IPS-18c (cell line): Measurements from ENCODE around the gene ARX.
A peak's percentile ranks its signal among the peaks of the same experiment; 100 is the strongest.

Experiments
- H3K4me3 ChIP-seq: 2 replicates; pipeline ENCODE4 v1.7.0; 2013; ENCODE audit warnings: low read depth, mild to moderate bottlenecking, low read length, moderate library complexity; ENCODE audit not compliant: insufficient read depth
- H3K9me3 ChIP-seq: one replicate; pipeline ENCODE4 v1.6.1; 2013; ENCODE audit warnings: mild to moderate bottlenecking, low read length, moderate library complexity; ENCODE audit not compliant: control insufficient read depth, insufficient read depth

The ARX gene

DNA sequence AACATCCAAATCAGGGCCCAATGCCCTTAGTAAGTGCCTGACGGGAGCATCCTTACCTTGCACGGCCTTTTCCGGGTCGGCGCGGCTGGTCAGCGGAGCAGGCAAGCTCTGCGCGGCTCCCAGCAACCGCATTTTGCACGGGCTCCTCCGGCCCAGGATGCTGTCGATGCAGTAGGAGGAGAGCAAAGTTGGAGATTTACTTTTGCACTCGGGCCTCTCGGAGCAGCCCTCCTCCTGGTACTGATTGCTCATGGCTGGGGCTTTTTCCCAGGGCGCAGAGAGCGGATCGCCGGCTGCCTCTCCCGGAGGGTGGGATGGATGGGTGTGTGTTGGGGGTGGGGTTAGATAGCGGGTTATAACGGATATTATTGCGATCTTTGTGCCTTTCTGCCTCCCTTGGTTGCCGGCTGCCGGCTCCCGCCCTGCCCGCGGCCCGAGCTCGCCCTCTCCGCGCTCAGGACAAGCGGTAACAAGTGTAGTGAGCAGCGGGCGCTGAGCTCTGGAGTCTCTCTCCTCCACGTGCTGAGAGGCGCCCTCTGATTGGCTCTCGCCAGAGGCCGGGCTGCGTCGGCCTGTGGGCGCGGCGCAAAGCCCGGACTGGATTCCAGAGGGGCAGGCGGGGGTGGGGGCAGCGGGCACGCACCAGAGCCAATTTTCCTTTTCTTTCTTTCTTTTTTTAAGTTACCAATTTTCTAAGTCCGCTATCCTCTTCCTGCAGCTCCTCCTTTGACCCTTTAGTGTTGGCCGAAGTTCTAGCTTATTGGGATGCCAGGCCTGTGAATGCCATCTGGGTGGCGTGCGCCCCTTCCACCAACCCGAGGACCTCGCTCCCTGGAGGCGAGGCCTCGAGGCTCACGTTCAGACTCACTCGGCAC, at the start of gene ARX:
Gene ARX, minus strand, starts transcription at position 480 of the 875 bp plus-strand sequence. Its CDS starts 228 bp downstream, at position 252.
- H3K9me3 ChIP-seq: no peaks in the 10 kb centered on the region

DNA sequence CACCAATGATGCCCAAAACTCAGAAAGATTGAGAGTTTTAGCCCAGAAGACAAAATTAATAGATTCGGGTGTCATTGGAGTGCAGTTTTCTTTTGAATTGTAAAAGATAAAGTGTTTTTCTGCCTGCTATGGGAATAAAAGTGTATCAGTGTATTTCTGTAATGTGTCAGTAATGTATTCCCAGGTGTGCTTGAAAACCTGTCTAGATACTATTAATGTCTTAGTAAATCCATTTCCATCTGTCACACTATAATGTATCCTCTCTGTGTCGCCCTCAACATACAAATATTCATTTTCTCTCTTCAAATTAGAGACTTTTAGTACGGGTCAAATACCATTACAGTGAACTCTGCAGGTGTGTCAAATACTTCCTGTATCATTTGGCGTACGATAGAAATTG, 43.5 kb upstream of the ARX start:
- Histone ChIP-seq H3K4me3 (no peak overlapping the region), H3K9me3 (no peaks in the 10 kb centered on the region)

More for the DNA sequence above, at the start of gene ARX:
- H3K4me3 ChIP-seq: peak within 1 kb of the TSS; percentile 38

DNA sequence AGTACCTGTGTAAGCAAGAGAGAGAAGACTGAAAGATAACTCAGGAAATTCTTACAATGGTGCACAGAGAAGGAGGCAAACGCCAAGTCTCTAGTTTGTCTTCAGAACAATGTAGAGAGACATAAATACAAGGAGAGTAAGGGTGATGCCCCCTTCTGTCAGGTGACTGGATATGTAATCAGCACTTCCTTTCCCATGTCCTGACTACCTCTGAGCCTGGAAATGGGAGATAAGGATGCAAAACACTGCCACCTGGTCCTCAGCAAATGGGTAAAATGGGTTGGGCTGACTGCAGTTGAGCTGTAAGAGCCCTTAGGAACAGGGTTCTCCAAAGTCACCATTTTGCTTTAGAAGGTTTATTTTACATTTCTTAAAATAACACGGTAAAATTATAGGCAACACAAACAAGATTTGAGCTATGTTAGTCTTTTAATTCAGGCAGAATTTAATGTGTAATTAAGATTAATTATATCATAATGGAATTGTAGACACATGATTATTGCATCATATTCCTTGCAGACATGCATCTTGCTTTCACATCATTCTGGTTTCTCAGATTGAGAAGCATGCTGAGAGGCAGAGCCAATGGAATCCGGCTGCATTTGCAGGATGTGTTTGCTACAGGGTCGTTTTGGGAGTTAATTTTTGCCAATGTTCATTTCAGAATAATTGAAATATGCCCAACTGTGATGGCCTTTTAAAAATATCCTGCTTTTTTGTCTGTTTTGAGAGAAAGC, 37.2 kb upstream of the ARX start:
- H3K4me3 ChIP-seq: no peak overlapping the region
- H3K9me3 ChIP-seq: no peaks in the 10 kb centered on the region

DNA sequence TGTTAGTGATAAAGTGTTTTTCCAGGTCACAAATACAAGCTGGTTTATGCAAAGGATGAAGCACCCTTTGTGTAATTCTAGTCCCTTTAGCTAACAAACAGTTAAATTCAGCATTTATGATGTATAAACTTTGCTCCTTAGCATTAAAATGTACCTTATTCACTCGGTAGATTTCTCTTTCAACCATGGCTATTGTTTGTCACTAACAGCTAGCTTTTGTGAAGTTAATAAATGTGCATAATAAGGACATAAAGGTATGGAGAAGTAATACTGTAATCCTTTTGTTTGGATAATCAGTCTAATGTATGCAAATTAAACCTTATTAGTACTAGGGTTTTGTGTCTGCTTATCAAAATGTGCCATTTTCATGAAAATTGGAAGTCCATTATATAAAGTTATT, 34.2 kb upstream of the ARX start:
- Histone ChIP-seq H3K9me3 (no peaks in the 10 kb centered on the region), H3K4me3 (no peak overlapping the region)

DNA sequence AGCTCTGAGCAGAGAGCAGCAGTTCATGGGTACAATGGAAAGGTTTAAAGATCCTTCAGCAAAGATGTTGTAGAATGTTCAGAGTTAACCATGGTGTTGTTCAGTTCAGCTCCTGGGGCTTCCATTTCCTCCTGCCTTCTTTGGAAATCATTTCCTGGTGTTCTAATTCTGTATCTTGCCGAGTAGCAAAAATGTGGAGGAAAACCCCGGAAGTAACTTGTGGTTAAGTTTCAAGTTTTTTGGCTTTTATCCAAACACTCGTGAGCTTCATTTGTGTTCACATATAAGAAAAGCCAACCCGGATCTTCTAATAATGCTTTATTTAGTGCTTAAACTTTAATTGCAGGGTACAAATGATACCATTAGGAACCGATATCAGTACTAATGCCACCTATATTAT, 33.6 kb upstream of the ARX start:
- Histone ChIP-seq H3K9me3 (no peaks in the 10 kb centered on the region), H3K4me3 (no peak overlapping the region)

DNA sequence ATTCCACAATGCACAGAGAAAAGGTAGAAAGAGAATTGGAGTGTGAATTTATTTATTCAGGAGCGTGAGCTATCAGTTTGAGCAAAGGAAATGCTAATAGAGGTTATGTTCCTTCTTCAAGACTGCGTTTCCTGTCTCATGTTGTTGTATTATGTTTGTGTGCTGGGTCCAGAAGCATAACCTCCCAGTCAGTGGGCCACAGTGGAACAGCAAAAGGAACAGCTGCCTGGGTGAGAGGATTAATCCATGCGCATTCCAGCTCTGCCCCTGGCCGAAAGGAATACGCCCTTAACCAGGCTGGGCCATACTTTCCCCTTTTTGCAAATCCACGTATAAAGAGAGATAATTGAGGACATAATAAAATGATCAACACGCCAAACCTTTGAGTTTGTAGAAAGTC, 32.4 kb upstream of the ARX start:
- Histone ChIP-seq H3K9me3 (no peaks in the 10 kb centered on the region), H3K4me3 (no peak overlapping the region)

DNA sequence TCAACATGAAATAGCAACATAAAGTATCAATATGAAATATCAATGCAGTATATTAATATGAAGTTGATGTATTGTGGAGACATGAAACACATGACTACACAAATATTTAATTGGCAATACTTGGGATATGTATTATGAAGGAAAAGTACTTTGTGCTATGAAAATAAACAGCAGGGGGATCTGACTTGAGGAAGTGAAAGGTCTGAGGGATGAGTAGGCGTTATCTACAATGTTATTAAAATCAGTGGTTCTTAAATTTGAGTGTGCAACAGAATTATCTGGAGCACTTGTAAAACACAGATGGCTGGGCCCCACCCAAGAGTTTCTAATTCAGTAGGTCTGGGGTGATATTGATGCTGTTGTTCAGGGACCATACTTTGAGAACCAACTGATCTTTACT, 27.4 kb upstream of the ARX start:
- H3K9me3 ChIP-seq: no peaks in the 10 kb centered on the region
- no peak overlapping the region for H3K4me3 ChIP-seq

DNA sequence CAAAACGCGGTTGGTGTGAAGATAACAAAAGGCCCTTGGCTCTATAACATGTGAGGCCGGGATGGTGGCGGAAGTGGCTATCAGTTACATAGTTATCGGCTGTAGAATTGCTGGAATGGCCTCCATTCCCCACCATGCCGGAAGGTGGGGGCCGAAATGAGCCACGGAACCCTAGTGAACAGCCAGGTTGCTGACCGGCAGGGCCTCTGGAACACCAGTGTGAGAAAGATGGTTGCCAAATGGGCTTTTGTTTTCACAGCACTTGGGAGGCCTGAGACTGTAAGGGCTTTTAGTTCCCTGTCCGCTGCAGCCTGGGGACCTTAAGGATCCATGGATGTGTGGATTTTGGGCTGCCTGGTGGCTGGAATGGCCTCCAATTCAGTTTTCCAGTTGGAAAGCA, 23.3 kb upstream of the ARX start:
- no peaks in the 10 kb centered on the region for H3K9me3 ChIP-seq
- no peak overlapping the region for H3K4me3 ChIP-seq

DNA sequence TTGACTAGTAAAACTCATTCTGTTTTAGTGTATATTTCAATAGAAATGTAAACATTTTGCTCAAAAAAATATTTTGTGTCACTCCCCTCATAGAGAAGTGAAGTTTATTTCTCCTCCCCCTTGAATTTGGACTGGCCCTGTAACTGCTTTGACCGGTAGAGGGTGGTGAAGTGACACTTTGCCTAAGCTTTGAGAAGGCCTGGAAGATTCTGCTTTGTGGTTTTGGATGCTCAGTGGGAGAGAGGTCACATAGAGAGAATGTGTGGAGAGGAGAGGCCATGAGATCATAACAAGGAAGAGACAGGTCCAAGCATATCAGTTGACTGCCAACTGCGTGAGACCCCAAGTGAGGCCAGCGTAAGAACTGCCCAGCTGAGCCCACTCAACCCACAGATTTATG, 19.1 kb upstream of the ARX start:
- H3K4me3 ChIP-seq: no peak overlapping the region
- no peaks in the 10 kb centered on the region for H3K9me3 ChIP-seq

DNA sequence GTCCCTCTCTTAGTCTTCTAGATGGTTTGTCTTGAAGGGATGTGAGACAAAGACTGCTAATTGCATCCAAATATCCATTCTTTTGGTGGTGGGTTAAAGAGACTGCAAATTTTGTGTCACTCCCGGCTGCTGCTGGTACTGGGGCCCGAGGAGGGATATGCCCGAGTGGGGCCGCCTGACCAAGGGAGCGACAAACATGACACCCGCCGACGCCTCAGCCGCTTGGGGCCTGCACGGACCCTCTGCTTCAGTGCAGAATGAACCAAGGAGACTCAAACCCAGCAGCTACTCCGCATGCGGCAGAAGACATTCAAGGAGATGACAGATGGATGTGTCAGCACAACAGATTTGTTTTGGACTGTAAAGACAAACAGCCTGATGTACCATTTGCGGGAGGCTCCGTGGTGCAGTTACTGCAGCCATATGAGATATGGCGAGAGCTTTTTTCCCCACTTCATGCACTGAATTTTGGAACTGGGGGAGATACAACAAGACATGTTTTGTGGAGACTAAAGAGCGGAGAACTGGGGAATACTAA, 13.6 kb upstream of the ARX start:
- H3K4me3 ChIP-seq: no peak overlapping the region
- no peaks in the 10 kb centered on the region for H3K9me3 ChIP-seq

DNA sequence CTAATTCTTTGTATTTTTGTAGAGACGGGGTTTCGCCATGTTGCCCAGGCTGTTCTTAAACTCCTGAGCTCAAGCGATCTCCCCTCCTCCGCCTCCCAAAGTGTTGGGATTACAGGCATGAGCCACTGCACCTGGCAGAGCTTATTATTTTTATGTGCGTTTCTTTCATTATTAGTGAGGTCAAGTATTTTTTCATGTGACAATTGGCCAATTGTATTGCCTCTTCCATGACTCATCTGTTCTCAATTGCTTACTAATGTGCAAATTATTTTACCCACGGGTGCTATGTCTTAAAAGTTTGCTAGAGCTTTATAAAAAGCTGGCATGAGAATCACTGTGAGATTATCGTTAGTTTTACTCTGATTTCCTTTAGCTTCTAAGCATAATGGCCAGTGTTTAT, 13.0 kb upstream of the ARX start:
- Histone ChIP-seq H3K9me3 (no peaks in the 10 kb centered on the region), H3K4me3 (no peak overlapping the region)

DNA sequence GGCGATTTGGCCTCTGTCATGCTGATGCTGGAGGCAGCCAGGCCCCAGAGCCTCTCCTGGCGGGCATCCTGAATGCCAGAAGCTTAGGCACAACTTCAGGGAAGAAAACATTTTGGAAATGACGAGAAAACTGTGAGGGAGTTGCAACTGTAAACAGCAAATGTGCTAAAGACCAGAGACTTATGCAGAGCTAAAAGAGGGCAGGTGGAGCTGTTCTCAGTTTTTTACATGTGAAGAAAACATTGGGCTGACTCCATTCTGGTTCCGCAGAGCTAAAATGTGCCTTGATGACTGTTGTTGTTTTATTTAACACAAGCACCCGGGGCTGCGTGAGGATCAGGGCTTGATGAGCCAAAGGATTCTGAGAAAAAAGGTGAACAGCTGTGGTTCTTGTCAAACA, 10.8 kb upstream of the ARX start:
- H3K9me3 ChIP-seq: no peaks in the 10 kb centered on the region
- no peak overlapping the region for H3K4me3 ChIP-seq

DNA sequence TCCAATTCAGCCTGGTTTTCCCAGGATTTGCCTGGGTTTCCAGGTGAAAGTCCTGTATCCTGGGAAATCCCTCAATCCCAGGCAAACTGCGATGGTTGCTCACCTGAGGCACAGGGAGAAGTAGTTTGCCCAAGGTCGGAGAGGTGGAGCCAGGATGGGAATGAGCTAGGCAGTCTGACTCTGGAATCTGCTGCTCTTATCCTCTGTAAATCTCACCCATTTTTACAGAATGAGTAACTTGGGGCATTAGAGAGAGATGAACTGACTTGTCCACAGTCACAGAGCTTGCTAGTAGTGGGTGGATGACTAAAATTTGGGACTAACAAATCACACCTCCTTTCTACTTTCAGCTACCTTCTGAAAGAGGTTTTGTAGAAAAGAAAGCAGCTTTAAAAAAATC, 9.8 kb upstream of the ARX start:
- no peak overlapping the region for H3K4me3 ChIP-seq

DNA sequence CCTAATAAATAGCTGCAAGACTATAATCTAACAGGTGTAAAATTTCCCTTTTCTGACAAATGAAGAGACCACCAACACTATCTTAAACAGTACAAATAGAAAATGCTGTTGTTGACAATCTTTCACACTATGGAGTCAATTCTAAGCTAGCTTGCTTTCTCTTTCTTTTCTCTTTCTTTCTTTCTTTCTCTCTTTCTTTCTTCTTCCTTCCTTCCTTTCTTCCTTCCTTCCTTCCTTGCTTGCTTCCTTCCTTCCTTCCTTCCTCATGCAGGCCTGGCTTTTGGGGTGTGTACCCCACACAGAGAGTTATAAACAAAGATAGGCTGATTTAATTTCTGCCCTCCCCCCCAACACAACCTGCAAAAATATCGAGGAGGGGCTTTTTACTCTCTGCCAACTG, 8.1 kb upstream of the ARX start:
- no peak overlapping the region for H3K4me3 ChIP-seq
- no peaks in the 10 kb centered on the region for H3K9me3 ChIP-seq

More for the DNA sequence above, 9.8 kb upstream of the ARX start:
- no peaks in the 10 kb centered on the region for H3K9me3 ChIP-seq

DNA sequence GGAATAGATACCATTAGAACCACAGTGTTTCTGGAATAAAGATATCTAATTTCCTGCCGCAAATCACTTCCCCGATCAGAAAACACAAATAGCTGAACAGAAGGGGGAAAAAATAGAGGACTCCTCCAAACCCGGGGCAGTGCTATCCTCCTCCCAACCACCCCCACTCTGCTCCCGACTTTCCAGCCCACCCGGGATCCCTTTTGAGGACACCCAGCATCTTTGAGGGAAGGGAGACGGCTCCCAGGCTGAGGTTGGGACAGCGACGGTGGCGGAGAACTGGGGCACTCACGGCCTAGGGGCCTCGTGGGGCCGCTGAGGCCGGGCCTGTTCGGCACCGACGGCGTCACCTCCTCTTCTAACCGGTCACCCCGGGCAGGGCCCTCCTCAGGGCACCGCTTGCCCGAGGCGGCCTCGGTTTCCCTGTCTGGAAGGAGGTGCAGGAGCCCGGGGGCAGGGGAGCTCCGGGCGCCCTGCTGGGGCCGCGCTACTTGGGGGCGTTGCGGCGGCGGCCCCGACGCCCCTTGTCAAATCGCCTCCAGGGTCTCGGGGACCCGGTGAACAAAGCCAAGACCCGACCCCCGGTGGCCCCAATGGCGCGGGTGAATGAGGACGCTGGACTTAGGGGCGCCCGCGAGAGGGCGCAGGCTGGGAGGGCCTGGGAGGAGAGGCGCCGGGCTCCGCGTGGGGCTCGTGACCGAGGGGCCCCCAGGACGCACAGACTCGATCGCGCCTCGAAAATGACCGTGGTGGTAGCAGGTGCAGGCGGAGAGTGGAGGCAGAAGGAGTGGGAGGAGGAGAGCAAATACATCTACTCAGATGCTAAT, 6.9 kb upstream of the ARX start:
- Histone ChIP-seq H3K9me3 (no peaks in the 10 kb centered on the region), H3K4me3 (peak overlapping the region; percentile 22)

DNA sequence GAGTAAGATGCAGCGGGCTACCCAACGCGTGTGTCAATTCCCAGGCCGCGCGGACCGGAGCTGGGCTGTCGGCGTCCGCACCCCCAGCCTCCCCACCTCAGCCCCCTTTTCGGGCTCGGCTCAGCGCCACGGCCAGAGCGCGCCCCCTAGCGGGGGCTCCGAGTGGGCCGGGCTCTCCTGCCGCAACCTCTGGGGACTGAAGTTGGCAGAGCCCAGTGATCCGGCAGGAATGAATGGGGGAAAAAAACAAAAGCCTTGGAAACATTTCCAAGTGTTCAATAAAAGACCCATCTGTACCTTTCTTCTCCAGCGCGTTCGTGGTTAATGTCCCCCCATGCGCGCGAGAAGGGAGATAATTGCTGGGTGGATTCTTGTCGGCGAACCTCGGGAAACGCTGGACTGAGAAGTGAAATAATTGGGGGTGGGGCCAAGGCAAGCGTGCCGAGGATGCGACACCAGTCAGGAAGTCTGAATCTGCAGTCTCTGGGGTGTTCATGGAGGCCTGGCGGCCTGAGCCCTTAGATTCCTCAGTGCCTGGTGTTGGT, 5.2 kb upstream of the ARX start:
- no peaks in the 10 kb centered on the region for H3K9me3 ChIP-seq
- peak overlapping the region; percentile 36; the same call in 1 of the 2 replicates for H3K4me3 ChIP-seq

DNA sequence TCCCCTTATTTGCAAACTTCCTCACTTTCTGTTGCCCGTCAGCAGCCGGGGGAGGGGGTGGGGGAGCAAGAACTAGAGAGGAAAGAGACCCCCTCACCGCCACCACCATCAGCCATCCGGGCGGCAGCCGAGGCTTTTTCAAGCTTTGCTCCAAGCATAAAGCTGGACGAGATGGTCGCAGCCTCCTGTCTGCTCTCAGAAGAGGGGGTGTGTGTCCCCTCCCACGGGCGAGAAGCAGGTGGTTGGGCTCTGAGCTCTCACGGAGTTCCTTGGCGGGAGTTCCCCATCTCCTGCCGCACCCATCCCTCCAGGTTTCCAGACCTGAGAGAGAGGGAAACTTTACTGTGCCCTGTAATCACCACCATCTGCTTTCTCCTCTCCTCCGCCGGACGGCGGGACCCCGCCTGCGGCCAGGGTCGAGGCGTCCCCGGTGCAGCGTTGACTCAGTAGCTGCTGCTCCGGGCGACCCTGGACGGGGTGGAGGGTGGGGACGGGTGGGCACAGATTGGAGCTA, 4.7 kb upstream of the ARX start:
- Histone ChIP-seq H3K9me3 (no peaks in the 10 kb centered on the region), H3K4me3 (peak overlapping the region; percentile 36)
